Right lobe of liver (tissue), 6 donors: Measurements from ENCODE around the gene ASTN1. TPM values are rescaled to one million over a fixed set of nuclear protein-coding genes. Genes with fewer than 3 reads are reported as not detected.

Experiments used
- ATAC-seq, 4 donors: fragments of 200-7000 bp; cut with Tn5 transposase; one replicate each; pipeline ENCODE4 v1.9.1; 2020; ENCODE audit warnings: mild to moderate bottlenecking in 4 of 4, moderate library complexity in 4 of 4
- DNase-seq, 3 donors: peaks; one replicate each; pipeline ENCODE4 v3.0.0-alpha.2; 2020
- H3K27ac ChIP-seq, 3 donors: fragments of 200-600 bp; one replicate each; pipeline ENCODE4 v1.8.0; 2022
- H3K27me3 ChIP-seq, 2 donors: fragments of 200-600 bp; one replicate each; pipeline ENCODE4 v1.8.0; 2022
- H3K36me3 ChIP-seq, 4 donors: fragments of 200-600 bp; sonication (generic) in 1 of 4; one replicate each; pipeline versions ENCODE4 v1.5.1 to v1.8.0; 2017 to 2022; ENCODE audit warnings: control low read depth in 1 of 4
- H3K4me1 ChIP-seq, 4 donors: fragments of 200-600 bp; sonication (generic) in 1 of 4; one replicate each; pipeline versions ENCODE4 v1.5.1 to v1.8.0; 2017 to 2022; ENCODE audit warnings: control low read depth in 1 of 4
- H3K4me3 ChIP-seq, 3 donors: fragments of 200-600 bp; one replicate each; pipeline ENCODE4 v1.8.0; 2022
- H3K9me3 ChIP-seq, 4 donors: fragments of 200-600 bp; sonication (generic) in 1 of 4; one replicate each; pipeline versions ENCODE4 v1.5.1 to v1.8.0; 2017 to 2022; ENCODE audit warnings: control low read depth in 1 of 4
- POLR2A ChIP-seq: fragments of 450-650 bp; IDR thresholded peaks from one replicate; pipeline ENCODE4 v1.6.1; 2017; ENCODE audit warnings: antibody characterized with exemption, mild to moderate bottlenecking
- WGBS: methylation state at CpG from one replicate; pipeline ENCODE4 v1.1.6; 2018; ENCODE audit warnings: low coverage, low lambda C conversion rate; ENCODE audit not compliant: insufficient coverage; ENCODE audit errors: missing lambda C conversion rate; 5-methylcytosine and 5-hydroxymethylcytosine counted together
- intact Hi-C, 2 donors: fragments of 100-400 bp; cut with DNase I; formaldehyde crosslinking; loops; one replicate each; pipeline versions ENCODE4 v1.11.2 to v1.14.1; 2022
- total RNA-seq, 6 experiments: library from RNA; depleted of rRNA in 2 of 6; stranded (reverse); fragments of >200 nt in 2 of 6; fragmentation: NEBNext Ultra II Directional in 3 of 6; extraction: Animal tissue kit (Norgen Biotek cat#: 25700) in 3 of 6; gene quantifications; one replicate each; pipeline versions ENCODE4 v1.1.0 to v1.2.4, GENCODE V29; 2016 to 2023
- TF ChIP-seq, protein P1 (sequence below), 4 donors: fragments of 200-600 bp in 3 of 4; fragments of 450-650 bp in 1 of 4; IDR thresholded peaks; one replicate each; pipeline versions ENCODE4 v1.5.1 to v1.8.0; 2016 to 2022; ENCODE audit warnings: antibody characterized with exemption in 4 of 4, mild to moderate bottlenecking in 2 of 4
- donor health status: DM: no; HTN: yes; CAD: no.
- donor health status: DM: no; HTN: no; CAD: no.
- donor health status: DM: no; HTN: no; CAD: no.
- donor health status: DM: no; HTN: yes; CAD: no.
- donor health status: DM: no; HTN: yes; CAD: no.

ASTN1 gene
- total RNA-seq, 6 experiments from 2014 or later, result 0.06 to 0.78 (median 0.18) TPM

DNA sequence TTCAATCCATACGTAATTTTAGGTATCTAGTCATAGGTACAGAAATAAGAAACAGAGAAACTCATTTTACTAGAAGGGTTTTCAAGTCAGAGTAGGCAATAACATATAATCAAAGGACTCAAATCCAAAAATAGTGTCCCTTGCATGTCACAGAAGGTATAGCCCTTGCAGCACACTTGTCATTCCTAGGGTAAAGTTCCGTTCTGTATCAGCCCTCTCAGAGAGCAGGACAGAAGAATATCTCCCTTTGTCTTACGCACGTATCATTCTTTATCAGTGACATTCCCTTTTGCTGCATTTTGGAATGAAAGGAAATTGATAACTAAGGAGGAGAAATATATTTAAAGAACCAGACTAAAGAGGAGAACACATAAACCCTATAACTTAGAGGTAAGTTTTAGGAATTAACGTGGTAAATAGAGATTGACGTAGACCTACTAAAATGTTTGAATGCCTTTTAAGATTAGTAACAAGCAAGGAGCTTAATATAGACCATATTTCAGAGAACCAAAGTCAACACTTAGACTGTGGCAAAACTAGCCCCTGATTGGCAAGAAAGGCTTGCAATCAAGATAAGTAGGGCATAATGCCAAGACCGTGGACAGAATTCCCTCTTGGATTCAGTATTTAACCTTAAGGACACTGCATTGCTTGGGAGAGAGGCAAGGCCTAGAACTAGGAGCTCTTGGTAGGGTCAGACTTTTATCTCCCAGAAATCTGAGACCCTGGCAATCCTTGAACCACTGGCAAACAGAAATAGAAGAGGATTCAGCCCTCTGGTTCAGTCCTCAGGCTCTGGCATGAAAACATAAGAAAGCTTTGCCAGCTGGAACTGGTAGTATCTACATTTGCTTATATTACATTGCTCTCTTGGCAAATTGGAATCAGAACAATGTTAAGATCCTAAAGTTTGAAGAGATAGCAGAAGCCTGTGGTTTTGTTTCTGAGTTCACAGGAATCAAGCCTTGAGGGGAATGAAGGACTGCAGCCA lies 232.1 kb downstream of the ASTN1 start:
- intact Hi-C loops, result no loop called here
- no peak overlapping the region for H3K4me3 ChIP-seq
- WGBS, result 66% methylated on average over 7 of the region's 7 CpGs
- DNase-seq (no peak), ATAC-seq (peak in 1 of 4 donors; percentile 55)
- H3K27me3 ChIP-seq, result no peaks in the 10 kb centered on the region
- H3K9me3 ChIP-seq, result no peaks in the 10 kb centered on the region
- no peak for TF ChIP-seq POLR2A
- H3K27ac ChIP-seq, result no peak overlapping the region
- no peaks in the 10 kb centered on the region for H3K36me3 ChIP-seq
- H3K4me1 ChIP-seq, result peaks cover 0 to 7% (median 0%) of the 10 kb centered on the region in 4 donors

DNA sequence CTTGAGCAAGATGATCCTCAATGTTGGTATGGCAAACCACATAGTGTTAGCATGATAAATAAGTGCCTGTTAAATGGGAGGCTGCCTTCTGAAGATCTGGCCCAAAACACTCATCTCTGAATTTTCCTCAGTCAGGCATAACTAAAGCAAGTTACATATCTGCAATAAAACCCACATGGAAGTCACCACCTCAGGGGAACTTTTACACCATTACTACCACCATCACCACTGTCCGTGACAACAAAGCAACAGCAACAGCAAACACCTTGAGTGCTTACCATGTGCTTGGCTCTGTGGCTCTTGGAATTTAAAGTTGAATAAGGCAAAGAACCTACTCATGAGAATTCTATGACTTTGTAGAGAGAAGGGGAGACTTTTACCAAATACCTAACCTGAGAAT lies 233.0 kb downstream of the ASTN1 start:
- Histone ChIP-seq H3K27me3 (no peaks in the 10 kb centered on the region), H3K36me3 (no peaks in the 10 kb centered on the region), H3K4me1 (peaks cover 0 to 7% (median 0%) of the 10 kb centered on the region in 4 donors), H3K27ac (no peak overlapping the region), H3K4me3 (no peak overlapping the region), H3K9me3 (no peaks in the 10 kb centered on the region)
- DNase-seq, result no peak
- WGBS, result 75% methylated on average over 1 of the region's 1 CpG
- TF ChIP-seq POLR2A, result no peak
- TF ChIP-seq, protein P1, sequence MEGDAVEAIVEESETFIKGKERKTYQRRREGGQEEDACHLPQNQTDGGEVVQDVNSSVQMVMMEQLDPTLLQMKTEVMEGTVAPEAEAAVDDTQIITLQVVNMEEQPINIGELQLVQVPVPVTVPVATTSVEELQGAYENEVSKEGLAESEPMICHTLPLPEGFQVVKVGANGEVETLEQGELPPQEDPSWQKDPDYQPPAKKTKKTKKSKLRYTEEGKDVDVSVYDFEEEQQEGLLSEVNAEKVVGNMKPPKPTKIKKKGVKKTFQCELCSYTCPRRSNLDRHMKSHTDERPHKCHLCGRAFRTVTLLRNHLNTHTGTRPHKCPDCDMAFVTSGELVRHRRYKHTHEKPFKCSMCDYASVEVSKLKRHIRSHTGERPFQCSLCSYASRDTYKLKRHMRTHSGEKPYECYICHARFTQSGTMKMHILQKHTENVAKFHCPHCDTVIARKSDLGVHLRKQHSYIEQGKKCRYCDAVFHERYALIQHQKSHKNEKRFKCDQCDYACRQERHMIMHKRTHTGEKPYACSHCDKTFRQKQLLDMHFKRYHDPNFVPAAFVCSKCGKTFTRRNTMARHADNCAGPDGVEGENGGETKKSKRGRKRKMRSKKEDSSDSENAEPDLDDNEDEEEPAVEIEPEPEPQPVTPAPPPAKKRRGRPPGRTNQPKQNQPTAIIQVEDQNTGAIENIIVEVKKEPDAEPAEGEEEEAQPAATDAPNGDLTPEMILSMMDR (IDR thresholded peaks at IDR 0.05), result no peak
- no peak for ATAC-seq
- intact Hi-C loops, result no loop called here

DNA sequence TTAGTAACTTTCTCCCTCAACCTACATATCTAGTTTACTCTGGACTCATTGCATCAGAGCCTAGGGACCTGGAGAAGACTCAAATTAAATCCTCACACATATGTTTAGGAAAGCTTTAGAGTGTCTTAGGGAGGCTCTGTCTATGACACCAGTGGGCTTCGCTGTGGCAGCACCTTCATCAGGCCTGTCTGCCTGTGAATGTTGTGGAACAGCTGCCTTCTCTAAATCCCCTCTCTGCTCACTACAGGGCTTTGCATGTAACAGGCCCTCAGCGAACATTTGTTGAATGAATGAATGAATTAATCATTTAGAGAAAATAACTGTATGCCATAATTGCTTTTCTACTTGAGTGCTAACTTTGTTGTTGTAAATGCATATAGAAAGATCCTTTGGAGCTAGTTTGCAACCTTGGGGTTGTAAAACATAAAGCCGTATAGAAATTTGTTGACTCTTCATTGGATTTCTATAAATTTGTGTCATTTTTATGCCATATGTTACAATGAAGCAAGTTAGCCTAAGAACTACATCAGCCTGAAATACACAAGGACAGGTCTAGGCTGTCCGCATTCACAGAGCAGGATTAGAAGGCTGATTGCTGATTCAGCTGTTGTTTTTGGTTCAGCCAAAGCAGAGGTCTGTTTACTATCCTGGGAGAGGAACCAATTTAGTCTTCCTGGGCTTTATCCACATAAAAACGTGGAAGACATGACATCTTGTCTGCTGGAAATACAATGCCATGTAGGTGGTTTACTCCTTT lies 238.0 kb downstream of the ASTN1 start:
- no peak overlapping the region for H3K4me3 ChIP-seq
- DNase-seq, result no peak
- no peak for ATAC-seq
- H3K27ac ChIP-seq, result no peak overlapping the region
- no peaks in the 10 kb centered on the region for H3K9me3 ChIP-seq
- no peaks in the 10 kb centered on the region for H3K4me1 ChIP-seq
- intact Hi-C loops, result no loop called here
- H3K36me3 ChIP-seq, result no peaks in the 10 kb centered on the region
- H3K27me3 ChIP-seq, result no peaks in the 10 kb centered on the region
- no peak for TF ChIP-seq POLR2A
- TF ChIP-seq, protein P1 (IDR thresholded peaks at IDR 0.05), result no peak
- 60% methylated on average over 5 of the region's 5 CpGs for WGBS

DNA sequence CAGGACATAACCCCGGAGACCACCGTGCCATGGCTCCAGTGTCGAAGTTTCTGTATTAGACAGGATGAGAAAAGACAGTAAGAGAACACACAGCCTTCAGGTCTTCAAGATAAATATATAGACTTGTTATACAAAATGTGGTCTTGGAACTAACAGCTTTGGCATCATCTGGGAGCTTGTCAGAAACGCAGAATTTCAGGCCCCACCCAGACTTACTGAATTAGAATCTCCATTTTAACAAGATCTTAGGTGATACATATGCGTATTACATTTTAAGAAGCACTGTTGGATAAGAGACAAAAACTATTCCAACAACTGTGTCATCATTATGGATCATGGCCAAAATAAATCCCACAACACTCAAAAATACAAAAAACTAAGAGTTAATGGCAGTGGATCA lies 239.3 kb downstream of the ASTN1 start:
- WGBS, result 77% methylated on average over 5 of the region's 5 CpGs
- Histone ChIP-seq H3K4me3 (no peak overlapping the region), H3K9me3 (no peaks in the 10 kb centered on the region), H3K27me3 (no peaks in the 10 kb centered on the region), H3K36me3 (no peaks in the 10 kb centered on the region), H3K27ac (no peak overlapping the region), H3K4me1 (no peaks in the 10 kb centered on the region)
- ATAC-seq, result no peak
- intact Hi-C loops, result no loop called here
- DNase-seq, result no peak
- TF ChIP-seq, protein P1 (IDR thresholded peaks at IDR 0.05), result no peak
- TF ChIP-seq POLR2A, result no peak

DNA sequence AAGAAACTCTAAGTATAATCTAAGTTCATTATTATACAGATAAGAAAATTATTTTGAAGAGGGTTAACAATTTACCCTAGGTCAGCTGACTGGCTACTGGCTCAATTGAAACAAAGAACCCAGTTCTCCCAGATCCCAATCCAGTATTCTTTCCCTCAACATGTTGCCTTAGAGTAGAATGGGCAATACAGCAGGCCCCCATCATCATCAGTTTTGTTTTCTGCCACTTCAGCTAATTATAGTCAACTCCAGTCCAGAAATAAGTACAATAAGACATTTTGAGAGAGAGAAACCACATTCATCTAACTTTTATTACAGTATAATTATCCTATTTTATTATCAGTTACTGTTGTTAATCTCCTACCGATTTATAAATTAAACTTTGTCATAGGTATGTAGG lies 241.2 kb downstream of the ASTN1 start:
- ATAC-seq, result no peak
- TF ChIP-seq, protein P1 (IDR thresholded peaks at IDR 0.05), result no peak
- TF ChIP-seq POLR2A, result no peak
- 59% methylated on average over 1 of the region's 1 CpG for WGBS
- no peak for DNase-seq
- Histone ChIP-seq H3K9me3 (no peaks in the 10 kb centered on the region), H3K27me3 (no peaks in the 10 kb centered on the region), H3K27ac (no peak overlapping the region), H3K4me1 (no peaks in the 10 kb centered on the region), H3K36me3 (no peaks in the 10 kb centered on the region), H3K4me3 (no peak overlapping the region)
- intact Hi-C loops, result no loop called here
